CD4-positive, alpha-beta T cell (primary cell): Measurements from ENCODE around the gene PHF14. TPM values are rescaled to one million over a fixed set of nuclear protein-coding genes. Genes with fewer than 3 reads are reported as not detected.

Experiments
- ATAC-seq: fragments of 200-7000 bp; cut with Tn5 transposase; one replicate; pipeline ENCODE4 v1.10.0; 2022; ENCODE audit warnings: mild to moderate bottlenecking; ENCODE audit not compliant: poor library complexity
- CTCF ChIA-PET: fragments of 350-600 bp; sonication (Branson Sonifier 250); formaldehyde crosslinking; loops from one replicate; lab custom pipeline; 2021; ENCODE audit warnings: antibody characterized with exemption, inconsistent platforms; lab: Charles Lee
- POLR2A ChIA-PET: fragments of 350-600 bp; sonication (Branson Sonifier 250); formaldehyde crosslinking; loops from one replicate; lab custom pipeline; 2021; ENCODE audit warnings: antibody characterized with exemption, inconsistent platforms; lab: Charles Lee
- DNase-seq, 14 experiments: peaks; one replicate each; pipeline ENCODE4 v3.0.0-alpha.2; 2013 to 2020; ENCODE audit warnings: mixed read lengths in 2 of 14
- H3K27ac ChIP-seq, 2 donors: one replicate each; pipeline versions ENCODE4 v1.5.1 to v1.7.0; 2013; ENCODE audit warnings: low read length in 2 of 2, low read depth in 1 of 2, mild to moderate bottlenecking in 1 of 2
- H3K27me3 ChIP-seq, 2 experiments: 1 replicate in 1 of 2; 2 replicates in 1 of 2; pipeline versions ENCODE4 v1.6.1 to v1.7.0; 2013; ENCODE audit warnings: low read length in 2 of 2, control low read depth in 1 of 2, mild to moderate bottlenecking in 1 of 2, moderate library complexity in 1 of 2; ENCODE audit not compliant: insufficient read depth in 2 of 2, control insufficient read depth in 1 of 2
- H3K36me3 ChIP-seq: one replicate; pipeline ENCODE4 v1.6.1; 2013; ENCODE audit warnings: low read length, control low read depth; ENCODE audit not compliant: insufficient read depth
- H3K4me1 ChIP-seq: one replicate; pipeline ENCODE4 v1.6.1; 2013; ENCODE audit warnings: low read length, control low read depth; ENCODE audit not compliant: insufficient read depth
- H3K4me3 ChIP-seq: one replicate; pipeline ENCODE4 v1.5.1; 2013; ENCODE audit warnings: mild to moderate bottlenecking, low read length, moderate library complexity
- H3K9me3 ChIP-seq, 2 experiments: 1 replicate in 1 of 2; 2 replicates in 1 of 2; pipeline versions ENCODE4 v1.6.1 to v1.7.0; 2013; ENCODE audit warnings: low read length in 2 of 2, mild to moderate bottlenecking in 2 of 2, control low read depth in 1 of 2, moderate library complexity in 1 of 2; ENCODE audit not compliant: control insufficient read depth in 1 of 2, insufficient read depth in 1 of 2
- H3K27ac Mint-ChIP-seq: one replicate; pipeline ENCODE4 v1.8.0; 2020; ENCODE audit warnings: mixed read lengths
- H3K27me3 Mint-ChIP-seq: one replicate; pipeline ENCODE4 v1.8.0; 2021; ENCODE audit warnings: mixed read lengths
- H3K36me3 Mint-ChIP-seq: one replicate; pipeline ENCODE4 v1.8.0; 2021; ENCODE audit warnings: low read depth, mixed read lengths
- H3K4me1 Mint-ChIP-seq: one replicate; pipeline ENCODE4 v1.8.0; 2021; ENCODE audit warnings: low read depth, mixed read lengths
- H3K4me3 Mint-ChIP-seq: one replicate; pipeline ENCODE4 v1.8.0; 2020; ENCODE audit warnings: mild to moderate bottlenecking, mixed read lengths
- H3K9me3 Mint-ChIP-seq: one replicate; pipeline ENCODE4 v1.8.0; 2020; ENCODE audit warnings: mixed read lengths
- intact Hi-C, 2 experiments: fragments of 100-400 bp; cut with DNase I in 1 of 2; cut with micrococcal nuclease in 1 of 2; formaldehyde crosslinking; loops; one replicate each; pipeline versions ENCODE4 v1.15.1 to v1.9.0; 2023 to 2025; cut with DNase I, micrococcal nuclease
- total RNA-seq, 174 experiments: library from RNA in 2 of 174; stranded (reverse) in 2 of 174; gene quantifications; one replicate each; pipeline ENCODE4 v1.2.3 and lab custom pipeline; 2021 to 2026
- TF ChIP-seq, protein P1 (sequence below): fragments of 200-600 bp; IDR thresholded peaks from one replicate; pipeline ENCODE4 v1.8.0; 2022; ENCODE audit warnings: antibody characterized with exemption, mild to moderate bottlenecking

PHF14 gene
- total RNA-seq, 2 experiments from 2014 or later: 23.1 TPM

DNA sequence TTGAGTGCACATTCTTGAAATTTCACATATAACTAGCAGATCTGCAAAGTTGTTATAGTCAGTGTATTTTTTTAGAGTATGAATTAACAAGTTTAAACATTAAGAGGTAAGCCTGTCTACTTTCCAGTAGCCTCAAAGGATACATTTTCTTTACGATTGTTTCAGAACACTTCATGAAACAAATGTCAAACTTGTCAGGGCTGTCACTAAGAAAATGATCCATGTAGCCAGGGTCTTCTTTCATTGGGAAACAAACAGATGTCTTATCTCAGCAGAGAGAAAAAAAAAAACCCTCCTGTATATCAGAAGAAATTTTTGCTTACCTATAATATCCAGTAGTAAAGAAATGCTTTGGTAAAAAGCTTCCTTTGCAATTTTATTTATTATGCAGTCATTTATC lies 192.4 kb downstream of the PHF14 start:
- no peaks in the 10 kb centered on the region for H3K9me3 Mint-ChIP-seq
- ChIA-PET POLR2A (no interaction called here), CTCF (no interaction called here)
- H3K9me3 ChIP-seq: no peaks in the 10 kb centered on the region
- H3K27me3 Mint-ChIP-seq: no peaks in the 10 kb centered on the region
- TF ChIP-seq, protein P1, sequence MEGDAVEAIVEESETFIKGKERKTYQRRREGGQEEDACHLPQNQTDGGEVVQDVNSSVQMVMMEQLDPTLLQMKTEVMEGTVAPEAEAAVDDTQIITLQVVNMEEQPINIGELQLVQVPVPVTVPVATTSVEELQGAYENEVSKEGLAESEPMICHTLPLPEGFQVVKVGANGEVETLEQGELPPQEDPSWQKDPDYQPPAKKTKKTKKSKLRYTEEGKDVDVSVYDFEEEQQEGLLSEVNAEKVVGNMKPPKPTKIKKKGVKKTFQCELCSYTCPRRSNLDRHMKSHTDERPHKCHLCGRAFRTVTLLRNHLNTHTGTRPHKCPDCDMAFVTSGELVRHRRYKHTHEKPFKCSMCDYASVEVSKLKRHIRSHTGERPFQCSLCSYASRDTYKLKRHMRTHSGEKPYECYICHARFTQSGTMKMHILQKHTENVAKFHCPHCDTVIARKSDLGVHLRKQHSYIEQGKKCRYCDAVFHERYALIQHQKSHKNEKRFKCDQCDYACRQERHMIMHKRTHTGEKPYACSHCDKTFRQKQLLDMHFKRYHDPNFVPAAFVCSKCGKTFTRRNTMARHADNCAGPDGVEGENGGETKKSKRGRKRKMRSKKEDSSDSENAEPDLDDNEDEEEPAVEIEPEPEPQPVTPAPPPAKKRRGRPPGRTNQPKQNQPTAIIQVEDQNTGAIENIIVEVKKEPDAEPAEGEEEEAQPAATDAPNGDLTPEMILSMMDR: no peak
- no peaks in the 10 kb centered on the region for H3K4me1 ChIP-seq
- H3K4me1 Mint-ChIP-seq: no peaks in the 10 kb centered on the region
- ATAC-seq (no peak), DNase-seq (no peak)
- H3K36me3 Mint-ChIP-seq: peaks cover 5% of the 10 kb centered on the region
- intact Hi-C loops: no loop called here
- H3K27me3 ChIP-seq: no peaks in the 10 kb centered on the region
- H3K4me3 ChIP-seq: no peak overlapping the region
- no peak overlapping the region for H3K4me3 Mint-ChIP-seq
- H3K27ac Mint-ChIP-seq: no peak overlapping the region
- no peaks in the 10 kb centered on the region for H3K36me3 ChIP-seq
- H3K27ac ChIP-seq: no peak overlapping the region

DNA sequence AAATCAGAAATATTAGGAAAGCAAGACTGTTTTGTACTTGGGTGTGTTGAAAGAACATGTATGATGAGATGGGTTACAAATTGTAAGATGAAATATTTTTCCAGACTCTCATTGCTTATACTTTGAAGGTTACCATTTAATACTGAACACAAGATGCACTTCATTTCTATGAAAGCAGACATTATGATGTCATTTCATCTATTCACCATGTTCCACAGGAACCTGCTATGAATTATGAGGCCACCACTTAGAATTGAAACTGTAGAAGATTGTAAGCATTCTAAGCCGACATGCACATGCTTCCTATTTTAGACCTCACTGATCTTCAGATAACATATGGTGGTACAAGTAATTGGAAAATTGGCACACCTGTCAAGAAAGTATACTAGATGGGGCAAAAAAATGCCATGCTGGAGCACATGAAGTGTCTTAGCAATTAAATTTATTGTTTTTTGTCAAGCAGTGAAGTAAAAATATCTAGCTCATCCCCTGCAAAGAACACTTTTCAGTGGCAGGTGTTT lies 195.0 kb downstream of the PHF14 start:
- TF ChIP-seq, protein P1: no peak
- H3K27ac Mint-ChIP-seq: no peak overlapping the region

DNA sequence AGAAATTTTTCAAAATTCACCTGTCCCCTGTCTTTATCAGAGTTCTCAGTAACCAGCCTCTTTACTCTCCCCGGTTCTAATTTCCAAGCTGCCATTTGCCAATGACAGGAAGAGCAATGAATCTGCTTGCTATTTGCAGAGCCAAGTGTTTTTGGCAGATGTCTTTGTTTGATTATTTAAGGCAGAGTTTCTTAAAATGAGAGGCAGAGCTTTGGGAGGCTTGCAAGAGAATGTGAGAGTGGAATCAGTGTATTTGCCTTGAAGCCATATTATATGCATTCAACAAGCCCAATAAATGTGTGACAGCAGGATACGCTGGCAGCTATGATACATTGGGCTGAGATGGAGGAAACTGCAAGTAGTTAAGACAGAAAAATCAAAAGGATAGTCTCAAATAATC lies 196.5 kb downstream of the PHF14 start:
- Histone ChIP-seq H3K4me3 (no peak overlapping the region), H3K27me3 (no peaks in the 10 kb centered on the region), H3K27ac (no peak overlapping the region), H3K36me3 (no peaks in the 10 kb centered on the region), H3K4me1 (no peaks in the 10 kb centered on the region), H3K9me3 (no peaks in the 10 kb centered on the region)
- Mint-ChIP-seq H3K4me3 (no peak overlapping the region), H3K27ac (no peak overlapping the region), H3K36me3 (peaks cover 4% of the 10 kb centered on the region), H3K27me3 (no peaks in the 10 kb centered on the region), H3K4me1 (no peaks in the 10 kb centered on the region), H3K9me3 (no peaks in the 10 kb centered on the region)
- POLR2A ChIA-PET: no interaction called here
- no peak for DNase-seq
- intact Hi-C loops: no loop called here
- TF ChIP-seq, protein P1: no peak
- CTCF ChIA-PET: no interaction called here
- ATAC-seq: no peak

More for the DNA sequence above, 195.0 kb downstream of the PHF14 start:
- Mint-ChIP-seq H3K4me1 (no peaks in the 10 kb centered on the region), H3K9me3 (no peaks in the 10 kb centered on the region), H3K36me3 (peaks cover 4% of the 10 kb centered on the region), H3K4me3 (no peak overlapping the region), H3K27me3 (no peaks in the 10 kb centered on the region)
- CTCF ChIA-PET: no interaction called here
- Histone ChIP-seq H3K27ac (no peak overlapping the region), H3K27me3 (no peaks in the 10 kb centered on the region), H3K36me3 (no peaks in the 10 kb centered on the region), H3K9me3 (no peaks in the 10 kb centered on the region), H3K4me1 (no peaks in the 10 kb centered on the region), H3K4me3 (no peak overlapping the region)
- POLR2A ChIA-PET: no interaction called here
- ATAC-seq: no peak
- no peak for DNase-seq
- intact Hi-C loops: no loop called here
